Stomach (tissue), 9 donors: ENCODE data around the gene RCBTB1. TPM values are rescaled to one million over a fixed set of nuclear protein-coding genes. Genes with fewer than 3 reads are reported as not detected.

Experiments used
- DNase-seq, 2 donors: peaks; one replicate each; pipeline versions ENCODE4 v3.0.0 to v3.0.0-alpha.2; 2013 to 2019
- H3K27ac ChIP-seq, 5 donors: fragments of 200-600 bp in 4 of 5; sonication (generic) in 4 of 5; one replicate each; pipeline ENCODE4 v1.5.1; 2013 to 2019; ENCODE audit warnings: mild to moderate bottlenecking in 1 of 5, moderate library complexity in 1 of 5
- H3K27me3 ChIP-seq, 3 donors: fragments of 200-600 bp; sonication (generic); one replicate each; pipeline ENCODE4 v1.5.1; 2017 to 2019; ENCODE audit warnings: mixed run types in 1 of 3
- H3K36me3 ChIP-seq, 4 donors: fragments of 200-600 bp; sonication (generic); 1 replicate in 3 of 4; 2 replicates in 1 of 4; pipeline ENCODE4 v1.5.1; 2016 to 2019
- H3K4me1 ChIP-seq, 4 donors: fragments of 200-600 bp; sonication (generic); one replicate each; pipeline ENCODE4 v1.5.1; 2016 to 2019
- H3K4me3 ChIP-seq, 4 donors: fragments of 200-600 bp; sonication (generic) in 3 of 4; one replicate each; pipeline ENCODE4 v1.5.1; 2016 to 2019; ENCODE audit warnings: mild to moderate bottlenecking in 1 of 4
- H3K9me3 ChIP-seq, 4 donors: fragments of 200-600 bp; sonication (generic); one replicate each; pipeline ENCODE4 v1.5.1; 2016 to 2019
- EP300 ChIP-seq: sonication (generic); formaldehyde crosslinking; IDR thresholded peaks from one replicate; pipeline ENCODE4 v1.6.1; 2017; ENCODE audit warnings: antibody characterized with exemption
- POLR2A ChIP-seq, 4 donors: fragments of 450-650 bp; IDR thresholded peaks; one replicate each; pipeline ENCODE4 v1.6.1; 2016; ENCODE audit warnings: antibody characterized with exemption in 4 of 4, control low read depth in 2 of 4, mild to moderate bottlenecking in 1 of 4, moderate library complexity in 1 of 4
- POLR2AphosphoS5 ChIP-seq, 3 donors: sonication (generic); formaldehyde crosslinking; IDR thresholded peaks; one replicate each; pipeline ENCODE4 v1.6.1; 2016; ENCODE audit warnings: antibody characterized with exemption in 3 of 3
- WGBS, 5 donors: extraction: QIAGEN DNeasy Blood & Tissue Kit in 3 of 5; methylation state at CpG; one replicate each; pipeline versions ENCODE4 v1.1.5 to v1.1.7; 2013 to 2018; 5-methylcytosine and 5-hydroxymethylcytosine counted together
- intact Hi-C: fragments of 100-400 bp; cut with DNase I; formaldehyde crosslinking; loops from one replicate; pipeline ENCODE4 v1.15.1; 2023; ENCODE audit warnings: low total_unique reads
- polyA plus RNA-seq, 3 donors: library from polyadenylated mRNA; stranded (reverse); fragments of 200-250 nt; gene quantifications; one replicate each; pipeline ENCODE4 v1.2.3, GENCODE V29; 2013
- total RNA-seq, 5 donors: library from RNA; depleted of rRNA; stranded (reverse); fragments of >200 nt; gene quantifications; one replicate each; pipeline versions ENCODE4 v1.1.0 to v1.2.3, GENCODE V29; 2014 to 2016
- TF ChIP-seq, protein P1 (sequence below), 7 experiments: fragments of 450-650 bp in 4 of 7; fragments of 200-600 bp in 3 of 7; sonication (generic) in 3 of 7; IDR thresholded peaks; one replicate each; pipeline ENCODE4 v1.5.1; 2016 to 2019; ENCODE audit warnings: antibody characterized with exemption in 7 of 7, control low read depth in 2 of 7, mild to moderate bottlenecking in 1 of 7
- donor health status: healthy with polysubstance abuse.
- donor health status: Bipolar disorder and iron deficiency.
- donor health status: healthy.

RCBTB1 gene
- total and polyA plus RNA-seq, 8 donors: 1.2 to 48.2 (median 9.7) TPM

DNA sequence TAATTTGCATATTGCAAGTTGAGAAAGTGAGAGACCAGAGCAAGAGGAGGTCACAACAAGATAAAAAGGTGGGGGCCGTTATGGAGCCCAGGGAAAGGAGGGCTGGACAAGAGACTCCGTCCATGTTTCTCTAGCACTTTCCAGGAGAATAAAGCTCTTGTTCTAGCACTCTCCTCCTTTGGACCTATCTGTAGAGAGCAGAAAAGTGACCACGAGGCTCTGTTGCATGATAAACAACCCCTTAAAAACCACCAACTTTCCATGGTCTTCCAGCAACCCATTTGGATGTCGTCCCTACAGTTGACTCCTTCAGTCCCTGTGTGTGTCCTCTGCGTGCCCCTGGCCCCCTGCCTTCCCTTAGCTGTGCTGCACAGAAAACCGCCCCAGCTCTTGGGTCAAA lies 38.9 kb upstream of the RCBTB1 start:
- Histone ChIP-seq H3K4me1 (peaks cover 0 to 16% (median 8%) of the 10 kb centered on the region in 4 donors), H3K27ac (no peak overlapping the region), H3K9me3 (no peaks in the 10 kb centered on the region), H3K36me3 (no peaks in the 10 kb centered on the region), H3K27me3 (no peaks in the 10 kb centered on the region), H3K4me3 (no peak overlapping the region)
- 87 to 92% (median 90%) methylated on average over 6 of the region's 6 CpGs for WGBS, 5 donors
- no peak for DNase-seq
- TF ChIP-seq POLR2A (IDR thresholded peaks at IDR 0.05) (no peak), EP300 (no peak), POLR2AphosphoS5 (IDR thresholded peaks at IDR 0.05) (no peak)
- TF ChIP-seq, protein P1, sequence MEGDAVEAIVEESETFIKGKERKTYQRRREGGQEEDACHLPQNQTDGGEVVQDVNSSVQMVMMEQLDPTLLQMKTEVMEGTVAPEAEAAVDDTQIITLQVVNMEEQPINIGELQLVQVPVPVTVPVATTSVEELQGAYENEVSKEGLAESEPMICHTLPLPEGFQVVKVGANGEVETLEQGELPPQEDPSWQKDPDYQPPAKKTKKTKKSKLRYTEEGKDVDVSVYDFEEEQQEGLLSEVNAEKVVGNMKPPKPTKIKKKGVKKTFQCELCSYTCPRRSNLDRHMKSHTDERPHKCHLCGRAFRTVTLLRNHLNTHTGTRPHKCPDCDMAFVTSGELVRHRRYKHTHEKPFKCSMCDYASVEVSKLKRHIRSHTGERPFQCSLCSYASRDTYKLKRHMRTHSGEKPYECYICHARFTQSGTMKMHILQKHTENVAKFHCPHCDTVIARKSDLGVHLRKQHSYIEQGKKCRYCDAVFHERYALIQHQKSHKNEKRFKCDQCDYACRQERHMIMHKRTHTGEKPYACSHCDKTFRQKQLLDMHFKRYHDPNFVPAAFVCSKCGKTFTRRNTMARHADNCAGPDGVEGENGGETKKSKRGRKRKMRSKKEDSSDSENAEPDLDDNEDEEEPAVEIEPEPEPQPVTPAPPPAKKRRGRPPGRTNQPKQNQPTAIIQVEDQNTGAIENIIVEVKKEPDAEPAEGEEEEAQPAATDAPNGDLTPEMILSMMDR (IDR thresholded peaks at IDR 0.05): no peak
- intact Hi-C loops: no loop called here

DNA sequence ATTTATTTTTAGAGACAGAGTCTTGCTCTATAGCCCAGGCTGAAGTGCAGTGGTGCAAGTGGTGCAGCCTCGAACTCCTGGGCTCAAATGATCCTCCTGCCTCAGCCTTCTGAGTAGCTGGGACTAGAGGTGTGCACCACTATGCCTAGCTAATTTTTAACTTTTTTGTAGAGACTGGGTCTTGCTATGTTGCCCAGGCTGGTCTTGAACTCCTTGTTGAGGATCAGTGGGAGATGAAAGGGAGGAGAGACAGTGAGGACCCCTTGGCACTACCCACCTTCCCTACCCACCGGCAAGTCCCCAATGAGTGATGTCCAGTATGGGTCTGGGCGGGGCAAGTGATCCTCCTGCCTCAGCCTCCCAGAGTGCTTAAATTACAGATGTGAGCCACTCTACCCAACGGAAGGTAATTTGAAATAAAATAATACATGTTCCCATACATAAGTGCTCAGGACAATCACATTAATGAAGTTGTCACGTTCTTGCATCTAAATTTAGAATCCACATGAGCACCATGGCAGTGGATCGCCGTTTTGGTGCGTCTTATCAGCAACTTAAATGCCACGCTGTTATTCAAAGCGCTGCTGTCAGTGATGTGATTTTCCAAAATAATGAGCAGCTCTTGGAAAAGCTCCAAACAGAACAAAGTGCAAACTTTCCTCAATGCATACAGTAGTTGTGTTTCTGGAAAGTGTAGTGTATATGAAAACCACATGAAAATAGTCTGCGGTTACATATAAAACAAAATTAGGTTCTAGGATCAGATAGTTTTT lies 37.0 kb upstream of the RCBTB1 start:
- TF ChIP-seq EP300 (no peak), POLR2AphosphoS5 (IDR thresholded peaks at IDR 0.05) (no peak), POLR2A (IDR thresholded peaks at IDR 0.05) (no peak)
- TF ChIP-seq, protein P1 (IDR thresholded peaks at IDR 0.05): no peak
- Histone ChIP-seq H3K27me3 (no peaks in the 10 kb centered on the region), H3K27ac (no peak overlapping the region), H3K9me3 (no peaks in the 10 kb centered on the region), H3K36me3 (no peaks in the 10 kb centered on the region), H3K4me3 (no peak overlapping the region), H3K4me1 (peaks cover 0 to 10% (median 8%) of the 10 kb centered on the region in 4 donors)
- DNase-seq: peak in 1 of 2 donors; percentile 37
- WGBS, 5 donors: 55 to 60% (median 57%) methylated on average over 11 of the region's 11 CpGs
- intact Hi-C loops: no loop called here

DNA sequence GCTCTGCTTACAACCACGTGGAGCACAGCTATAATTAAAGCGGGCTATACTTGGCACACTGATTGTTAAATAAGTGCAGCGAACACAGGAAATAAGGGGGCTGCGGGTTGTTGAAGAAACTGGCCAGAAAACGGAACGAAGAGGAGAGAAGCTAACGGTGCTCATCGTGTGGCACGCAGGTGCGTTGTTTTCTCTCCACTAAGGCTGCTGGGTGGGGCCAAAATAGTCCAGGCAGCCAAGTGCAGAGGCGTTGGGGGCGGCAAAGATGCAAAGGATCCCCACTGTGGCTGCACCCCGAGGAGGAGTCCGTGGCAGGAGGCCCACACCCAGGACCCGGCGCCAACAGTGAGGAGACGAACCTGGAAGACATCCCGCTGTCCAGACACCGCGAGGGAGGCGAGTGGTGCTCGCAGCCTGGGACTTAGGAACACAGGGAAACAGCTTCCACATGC lies 34.8 kb upstream of the RCBTB1 start:
- Histone ChIP-seq H3K9me3 (no peaks in the 10 kb centered on the region), H3K27me3 (no peaks in the 10 kb centered on the region), H3K36me3 (no peaks in the 10 kb centered on the region), H3K4me1 (peaks cover 0 to 13% (median 1%) of the 10 kb centered on the region in 4 donors), H3K4me3 (peak overlapping the region in 1 of 4 donors; percentile 22), H3K27ac (no peak overlapping the region)
- no peak for DNase-seq
- intact Hi-C loops: no loop called here
- TF ChIP-seq EP300 (no peak), POLR2AphosphoS5 (IDR thresholded peaks at IDR 0.05) (no peak), POLR2A (IDR thresholded peaks at IDR 0.05) (no peak)
- TF ChIP-seq, protein P1 (IDR thresholded peaks at IDR 0.05): no peak
- WGBS, 5 donors: 65 to 83% (median 73%) methylated on average over 22 of the region's 22 CpGs

DNA sequence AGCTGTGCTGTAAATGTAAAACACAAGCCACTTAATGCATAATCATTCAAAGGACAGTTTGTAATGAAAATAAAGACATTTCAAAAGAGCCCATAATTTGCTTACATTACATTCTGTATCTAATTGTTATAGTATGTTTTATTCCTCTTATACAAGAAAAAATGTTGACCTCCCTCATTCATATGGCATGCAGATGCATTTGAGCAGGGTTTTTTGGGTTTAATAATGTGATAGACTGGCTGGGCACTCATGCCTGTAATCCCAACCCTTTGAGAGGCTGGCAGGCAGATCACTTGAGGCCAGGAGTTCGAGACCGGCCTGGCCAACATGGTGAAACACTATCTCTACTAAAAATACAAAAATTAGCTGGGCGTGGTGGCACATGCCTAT lies 31.3 kb upstream of the RCBTB1 start:
- Histone ChIP-seq H3K9me3 (no peaks in the 10 kb centered on the region), H3K36me3 (no peaks in the 10 kb centered on the region), H3K27me3 (no peaks in the 10 kb centered on the region), H3K4me3 (no peak overlapping the region), H3K4me1 (peaks cover 0 to 13% (median 0%) of the 10 kb centered on the region in 4 donors), H3K27ac (peak overlapping the region in 1 of 5 donors; percentile 17)
- TF ChIP-seq POLR2A (IDR thresholded peaks at IDR 0.05): no peak
- intact Hi-C loops: no loop called here
- WGBS, 5 donors: 83 to 96% (median 92%) methylated on average over 3 of the region's 3 CpGs
- DNase-seq: no peak
